H9 (cell line): ENCODE measurements around the gene CCDC141. TPM values are rescaled to one million over a fixed set of nuclear protein-coding genes. Genes with fewer than 3 reads are reported as not detected.

Experiments
- DNase-seq: peaks from one replicate; pipeline ENCODE4 v3.0.0-alpha.2; 2017
- H2AFZ ChIP-seq: one replicate; pipeline ENCODE4 v1.6.1; 2013; ENCODE audit warnings: mild to moderate bottlenecking, low read length, control low read depth, moderate library complexity
- H2AK5ac ChIP-seq: 2 replicates; pipeline ENCODE4 v1.6.1; 2013; ENCODE audit warnings: low read length, control low read depth, mixed read lengths; ENCODE audit not compliant: insufficient read length
- H2BK120ac ChIP-seq: one replicate; pipeline ENCODE4 v1.6.1; 2013; ENCODE audit warnings: low read depth, mild to moderate bottlenecking, low read length, control low read depth, inconsistent platforms; ENCODE audit not compliant: poor library complexity, severe bottlenecking
- H2BK12ac ChIP-seq: 2 replicates; pipeline ENCODE4 v1.6.1; 2013; ENCODE audit warnings: low read length, control low read depth, mixed read lengths, low read depth; ENCODE audit not compliant: insufficient read length
- H2BK15ac ChIP-seq: 2 replicates; pipeline ENCODE4 v1.6.1; 2013; ENCODE audit warnings: low read depth, low read length, control low read depth
- H2BK20ac ChIP-seq: one replicate; pipeline ENCODE4 v1.6.1; 2013; ENCODE audit warnings: low read depth, mild to moderate bottlenecking, low read length, control low read depth, inconsistent platforms; ENCODE audit not compliant: poor library complexity, severe bottlenecking
- H2BK5ac ChIP-seq: 2 replicates; pipeline ENCODE4 v1.6.1; 2013; ENCODE audit warnings: low read length, control low read depth, mixed read lengths; ENCODE audit not compliant: insufficient read length
- H3K14ac ChIP-seq: 2 replicates; pipeline ENCODE4 v1.6.1; 2013; ENCODE audit warnings: low read length, control low read depth; ENCODE audit not compliant: insufficient read depth
- H3K18ac ChIP-seq: 2 replicates; pipeline ENCODE4 v1.6.1; 2013; ENCODE audit warnings: low read depth, mild to moderate bottlenecking, mixed read lengths, low read length, control low read depth; ENCODE audit not compliant: insufficient read length
- H3K23ac ChIP-seq: 2 replicates; pipeline ENCODE4 v1.6.1; 2013; ENCODE audit warnings: low read length, control low read depth, mixed read lengths, low read depth; ENCODE audit not compliant: insufficient read length
- H3K23me2 ChIP-seq: 2 replicates; pipeline ENCODE4 v1.6.1; 2013; ENCODE audit warnings: low read depth, mild to moderate bottlenecking, mixed read lengths, low read length, control low read depth; ENCODE audit not compliant: insufficient read length, poor library complexity, severe bottlenecking
- H3K27ac ChIP-seq: 2 replicates; pipeline ENCODE4 v1.5.1; 2013; ENCODE audit warnings: low read length, control low read depth, mixed read lengths, low read depth; ENCODE audit not compliant: insufficient read length
- H3K27me3 ChIP-seq: 2 replicates; pipeline ENCODE4 v1.6.1; 2013; ENCODE audit warnings: low read length, control low read depth, inconsistent platforms; ENCODE audit not compliant: insufficient read depth
- H3K4ac ChIP-seq: 2 replicates; pipeline ENCODE4 v1.6.1; 2013; ENCODE audit warnings: low read depth, mild to moderate bottlenecking, control low read depth, inconsistent platforms, low read length, moderate library complexity
- H3K4me1 ChIP-seq: 2 replicates; pipeline ENCODE4 v1.6.1; 2013; ENCODE audit warnings: low read length, control low read depth, inconsistent platforms; ENCODE audit not compliant: insufficient read depth
- H3K4me2 ChIP-seq: 2 replicates; pipeline ENCODE4 v1.6.1; 2013; ENCODE audit warnings: low read length, control low read depth, mixed read lengths; ENCODE audit not compliant: insufficient read length, insufficient read depth
- H3K56ac ChIP-seq: 2 replicates; pipeline ENCODE4 v1.6.1; 2013; ENCODE audit warnings: low read depth, mild to moderate bottlenecking, mixed read lengths, low read length, control low read depth; ENCODE audit not compliant: insufficient read length
- H3K79me1 ChIP-seq: 2 replicates; pipeline ENCODE4 v1.6.1; 2013; ENCODE audit warnings: low read depth, mild to moderate bottlenecking, moderate library complexity, low read length, control low read depth, inconsistent platforms; ENCODE audit not compliant: insufficient read depth, poor library complexity, severe bottlenecking
- H3K79me2 ChIP-seq: 2 replicates; pipeline ENCODE4 v1.6.1; 2013; ENCODE audit warnings: low read length, control low read depth, inconsistent platforms; ENCODE audit not compliant: insufficient read depth
- H3K9ac ChIP-seq: 2 replicates; pipeline ENCODE4 v1.6.1; 2013; ENCODE audit warnings: low read length, control low read depth, mixed read lengths; ENCODE audit not compliant: insufficient read length; ENCODE audit errors: extremely low read depth
- H3K9me3 ChIP-seq: one replicate; pipeline ENCODE4 v1.6.1; 2013; ENCODE audit warnings: low read depth, low read length, inconsistent platforms; ENCODE audit not compliant: control insufficient read depth
- H3T11ph ChIP-seq: one replicate; pipeline ENCODE4 v1.6.1; 2013; ENCODE audit warnings: mild to moderate bottlenecking, low read length, control low read depth, inconsistent platforms
- H4K20me1 ChIP-seq: one replicate; pipeline ENCODE4 v1.6.1; 2013; ENCODE audit not compliant: control insufficient read depth, insufficient read length, insufficient read depth
- H4K5ac ChIP-seq: 2 replicates; pipeline ENCODE4 v1.6.1; 2013; ENCODE audit warnings: low read depth, mild to moderate bottlenecking, mixed read lengths, low read length, control low read depth; ENCODE audit not compliant: insufficient read length
- H4K8ac ChIP-seq: replicated peaks from 2 replicates; pipeline ENCODE4 v1.6.1; 2013; ENCODE audit warnings: low read length, control low read depth, mixed read lengths, low read depth; ENCODE audit not compliant: insufficient read length
- H4K91ac ChIP-seq: 2 replicates; pipeline ENCODE4 v1.6.1; 2013; ENCODE audit warnings: low read depth, mild to moderate bottlenecking, moderate library complexity, mixed read lengths, low read length, control low read depth; ENCODE audit not compliant: insufficient read length
- H3K27ac Mint-ChIP-seq, 3 experiments: 2 replicates in 2 of 3; 3 replicates in 1 of 3; pipeline ENCODE4 v1.8.0; 2020 to 2021; ENCODE audit warnings: mixed read lengths in 3 of 3, mild to moderate bottlenecking in 1 of 3, moderate library complexity in 1 of 3
- H3K27me3 Mint-ChIP-seq: 2 replicates; pipeline ENCODE4 v1.8.0; 2021; ENCODE audit warnings: low read depth, mild to moderate bottlenecking, moderate library complexity, mixed read lengths
- H3K36me3 Mint-ChIP-seq, 3 experiments: 2 replicates in 2 of 3; 3 replicates in 1 of 3; pipeline ENCODE4 v1.8.0; 2020 to 2021; ENCODE audit warnings: low read depth in 3 of 3, mixed read lengths in 3 of 3; ENCODE audit not compliant: insufficient read depth in 1 of 3
- H3K4me1 Mint-ChIP-seq, 2 experiments: 2 replicates each; pipeline ENCODE4 v1.8.0; 2020; ENCODE audit warnings: mixed read lengths in 2 of 2
- H3K4me3 Mint-ChIP-seq, 2 experiments: 2 replicates in 1 of 2; 3 replicates in 1 of 2; pipeline ENCODE4 v1.8.0; 2020 to 2021; ENCODE audit warnings: mild to moderate bottlenecking in 2 of 2, mixed read lengths in 2 of 2, moderate library complexity in 1 of 2
- H3K9me3 Mint-ChIP-seq, 2 experiments: 2 replicates in 1 of 2; 3 replicates in 1 of 2; pipeline ENCODE4 v1.8.0; 2020; ENCODE audit warnings: mild to moderate bottlenecking in 2 of 2, mixed read lengths in 2 of 2, moderate library complexity in 1 of 2
- CTCF ChIP-seq: fragments of 200-600 bp; sonication (generic); conservative IDR thresholded peaks from 3 replicates; pipeline ENCODE4 v1.8.0; 2021; ENCODE audit warnings: antibody characterized with exemption, mild to moderate bottlenecking
- WGBS: extraction: QIAGEN DNeasy Blood & Tissue Kit; methylation state at CpG from one replicate; pipeline ENCODE4 v1.1.7; 2013; ENCODE audit warnings: missing lambda C conversion rate, low lambda C conversion rate, mixed read lengths; ENCODE audit not compliant: insufficient read length; ENCODE audit errors: extremely low coverage; 5-methylcytosine and 5-hydroxymethylcytosine counted together
- total RNA-seq: library from RNA; stranded (reverse); gene quantifications from 2 replicates; pipeline ENCODE4 v1.2.1, GENCODE V29; 2021

Gene CCDC141
- total RNA-seq, 1 experiment from 2014 or later, result 1.0 TPM

- Histone ChIP-seq H3K23ac (no peak overlapping the region), H4K5ac (no peak overlapping the region), H3K79me1 (no peaks in the 10 kb centered on the region), H2BK120ac (no peak overlapping the region), H3K4me2 (no peak overlapping the region), H3K23me2 (no peaks in the 10 kb centered on the region), H3K4ac (no peak overlapping the region), H2AFZ (no peak overlapping the region), H3K14ac (no peak overlapping the region), H3K18ac (no peak overlapping the region), H4K8ac (no peak overlapping the region), H3K27me3 (no peaks in the 10 kb centered on the region), H3K9ac (no peak overlapping the region), H2BK20ac (no peak overlapping the region), H4K20me1 (no peaks in the 10 kb centered on the region), H4K91ac (no peak overlapping the region), H2BK12ac (no peak overlapping the region), H2BK5ac (no peak overlapping the region), H3K27ac (no peak overlapping the region), H3K4me1 (no peaks in the 10 kb centered on the region), H3T11ph (no peak overlapping the region), H3K56ac (no peak overlapping the region), H2AK5ac (no peak overlapping the region), H3K9me3 (peaks cover 7% of the 10 kb centered on the region), H2BK15ac (no peak overlapping the region), H3K79me2 (no peaks in the 10 kb centered on the region)
- H3K9me3 Mint-ChIP-seq, result peaks cover 12 to 21% of the 10 kb centered on the region in 2 experiments
- H3K4me1 Mint-ChIP-seq, result no peaks in the 10 kb centered on the region
- peaks cover 9 to 18% (median 15%) of the 10 kb centered on the region in 3 experiments for H3K36me3 Mint-ChIP-seq
- no peaks in the 10 kb centered on the region for H3K27me3 Mint-ChIP-seq
- no peak overlapping the region for H3K27ac Mint-ChIP-seq
- no peak for TF ChIP-seq CTCF
- no peak for DNase-seq
- WGBS, result no CpG with 5 or more reads among the region's 1 CpG
- no peak overlapping the region for H3K4me3 Mint-ChIP-seq
Measured at GRCh38 chr2:178997067-178997466, 52.9 kb downstream of the CCDC141 start.
